HG03457 (cell line): ENCODE measurements around the gene PIGH.
"Not testable (repeated sequence)": the region's sequence is repeated elsewhere in the genome, so short reads cannot be mapped to it uniquely, and the experiment has no call there.

Experiments used
- ATAC-seq: cut with Tn5 transposase; IDR thresholded peaks from one replicate; pipeline ENCODE4 v1.9.1; 2021; ENCODE audit warnings: moderate number of reproducible peaks; ENCODE audit not compliant: unreplicated experiment

Gene PIGH

GRCh38 chr14:67555518-67556090 is 44.5 kb downstream of the PIGH start:
- no peak for ATAC-seq

- ATAC-seq: no peak
Measured at GRCh38 chr14:67554341-67554740, 45.7 kb downstream of the PIGH start.

GRCh38 chr14:67553547-67553946 is 46.5 kb downstream of the PIGH start:
- ATAC-seq: no peak

GRCh38 chr14:67551940-67552339 is 48.1 kb downstream of the PIGH start:
- ATAC-seq: no peak

- no peak for ATAC-seq
Measured at GRCh38 chr14:67551123-67551522, 48.9 kb downstream of the PIGH start.

GRCh38 chr14:67549734-67550133 is 50.3 kb downstream of the PIGH start:
- ATAC-seq: no peak

- ATAC-seq: no peak
Measured at GRCh38 chr14:67547224-67547780, 52.8 kb downstream of the PIGH start.

GRCh38 chr14:67544590-67544989 is 55.5 kb downstream of the PIGH start:
- ATAC-seq: no peak

GRCh38 chr14:67542620-67543019 is 57.4 kb downstream of the PIGH start:
- not testable (repeated sequence) for ATAC-seq

GRCh38 chr14:67541448-67542387 is 58.4 kb downstream of the PIGH start:
- ATAC-seq: no peak
